Adrenal gland (tissue), 12 donors: ENCODE measurements around the gene ZNF618. TPM values are rescaled to one million over a fixed set of nuclear protein-coding genes. Genes with fewer than 3 reads are reported as not detected.

Experiments used
- DNase-seq, 7 donors: peaks; one replicate each; pipeline ENCODE4 v3.0.0-alpha.2; 2019 to 2020
- H3K27ac ChIP-seq, 5 donors: fragments of 200-600 bp; sonication (generic) in 4 of 5; 1 replicate in 3 of 5; 2 replicates in 2 of 5; pipeline versions ENCODE4 v1.5.1 to v1.8.0; 2016 to 2020; ENCODE audit warnings: mild to moderate bottlenecking in 1 of 5
- H3K27me3 ChIP-seq: fragments of 200-600 bp; 2 replicates; pipeline ENCODE4 v1.8.0; 2021
- H3K36me3 ChIP-seq, 2 donors: fragments of 200-600 bp; replicated peaks in 1 of 2; 1 replicate in 1 of 2; 2 replicates in 1 of 2; pipeline versions ENCODE4 v1.5.1 to v1.8.0; 2018 to 2022
- H3K4me1 ChIP-seq, 2 donors: fragments of 200-600 bp; replicated peaks in 1 of 2; 1 replicate in 1 of 2; 2 replicates in 1 of 2; pipeline versions ENCODE4 v1.5.1 to v1.8.0; 2018 to 2021
- H3K4me3 ChIP-seq, 4 donors: fragments of 200-600 bp; sonication (generic) in 3 of 4; one replicate each; pipeline ENCODE4 v1.5.1; 2016 to 2018
- H3K9me3 ChIP-seq, 3 donors: fragments of 200-600 bp; sonication (generic) in 1 of 3; replicated peaks in 1 of 3; 1 replicate in 2 of 3; 2 replicates in 1 of 3; pipeline versions ENCODE4 v1.5.1 to v1.8.0; 2016 to 2021
- POLR2A ChIP-seq, 2 donors: fragments of 450-650 bp; IDR thresholded peaks; one replicate each; pipeline ENCODE4 v1.6.1; 2017; ENCODE audit warnings: antibody characterized with exemption in 2 of 2, mild to moderate bottlenecking in 2 of 2, moderate library complexity in 1 of 2
- WGBS, 4 donors: extraction: QIAGEN DNeasy Blood & Tissue Kit in 2 of 4; methylation state at CpG; one replicate each; pipeline versions ENCODE4 v1.1.5 to v1.1.7; 2013 to 2017; 5-methylcytosine and 5-hydroxymethylcytosine counted together
- intact Hi-C, 2 donors: fragments of 100-400 bp; cut with DNase I; formaldehyde crosslinking; loops; one replicate each; pipeline versions ENCODE4 v1.14.1 to v1.15.0; 2022 to 2023
- polyA plus RNA-seq, 3 donors: library from polyadenylated mRNA; stranded (reverse); fragments of 200-250 nt in 2 of 3; fragments of 350-450 nt in 1 of 3; fragmentation: Illumina TruSeq in 1 of 3; extraction: RNeasy Lipid Tissue Mini Kit (QIAGEN cat#74804) in 1 of 3; gene quantifications; one replicate each; pipeline ENCODE4 v1.2.3, GENCODE V29; 2013 to 2014
- total RNA-seq, 9 donors: library from RNA; depleted of rRNA in 4 of 9; stranded (reverse); fragments of >200 nt in 4 of 9; fragments of 120-200 nt in 1 of 9; fragmentation: NEBNext Ultra II Directional in 1 of 9; extraction: Animal tissue kit (Norgen Biotek cat#: 25700) in 1 of 9; gene quantifications; one replicate each; pipeline versions ENCODE4 v1.1.0 to v1.2.4, GENCODE V29; 2013 to 2023
- TF ChIP-seq, protein P1 (sequence below), 6 experiments: fragments of 450-650 bp in 4 of 6; fragments of 200-600 bp in 2 of 6; sonication (generic) in 1 of 6; IDR thresholded peaks; 1 replicate in 5 of 6; 2 replicates in 1 of 6; pipeline versions ENCODE4 v1.5.1 to v1.8.0; 2016 to 2021; ENCODE audit warnings: antibody characterized with exemption in 6 of 6, mild to moderate bottlenecking in 2 of 6, moderate library complexity in 1 of 6
- donor health status: healthy with polysubstance abuse.
- donor health status: Bipolar disorder and iron deficiency.
- donor health status: DM: yes; HTN: yes; CAD: no.
- donor health status: DM: no; HTN: no; CAD: no.
- donor health status: DM: no; HTN: no; CAD: no.
- donor health status: DM: yes; HTN: yes; CAD: no.

ZNF618 gene
- total and polyA plus RNA-seq, 12 donors: 4.5 to 21.3 (median 9.9) TPM

DNA sequence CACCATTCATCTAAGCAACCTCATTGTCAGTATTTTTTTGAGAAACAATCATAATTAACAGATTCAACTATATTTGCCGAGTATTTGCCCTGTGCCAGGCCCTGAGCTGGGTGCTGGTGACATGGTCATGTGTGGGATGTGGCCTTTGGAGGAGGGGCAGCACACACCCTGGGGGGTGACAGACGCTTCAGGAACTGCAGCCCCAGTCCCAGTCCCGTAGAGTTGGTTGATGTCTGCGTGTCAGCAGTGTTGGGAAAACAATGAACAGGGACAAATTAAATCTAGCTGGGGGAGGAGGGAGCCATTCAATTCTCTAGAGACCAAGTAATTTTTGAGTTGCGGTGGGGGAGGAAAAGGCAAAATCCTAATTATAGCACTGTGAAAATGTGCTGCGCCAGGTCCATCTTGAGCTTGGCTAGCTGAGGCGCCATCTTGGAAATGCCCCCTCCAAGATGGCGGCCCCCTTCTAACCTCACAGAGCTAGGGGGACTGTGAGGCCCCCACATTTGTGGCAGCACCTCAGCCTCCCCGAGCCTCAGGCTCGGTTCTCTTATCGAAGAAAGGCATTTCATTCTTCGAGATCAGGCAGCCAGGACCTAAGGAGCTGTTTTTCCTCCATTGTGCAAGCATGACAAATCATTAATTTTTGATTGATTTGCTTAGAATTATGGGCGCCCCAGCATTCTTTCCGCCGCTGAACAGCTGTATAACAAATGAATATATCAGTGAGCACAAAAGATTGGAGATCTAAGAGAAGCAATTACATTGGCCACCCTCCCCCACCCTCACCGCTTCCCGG, 87.8 kb downstream of the ZNF618 start:
- Histone ChIP-seq H3K4me3 (no peak overlapping the region), H3K4me1 (peaks cover 0 to 16% of the 10 kb centered on the region in 2 donors), H3K27ac (no peak overlapping the region), H3K36me3 (no peaks in the 10 kb centered on the region), H3K27me3 (no peaks in the 10 kb centered on the region), H3K9me3 (no peaks in the 10 kb centered on the region)
- intact Hi-C loops: loop anchor here in 1 of 2 donors (10.0 kb wide), 1 partner anchor 159 kb away; no protein-coding TSS in a partner anchor
- no peak for TF ChIP-seq POLR2A (IDR thresholded peaks at IDR 0.05)
- TF ChIP-seq, protein P1, sequence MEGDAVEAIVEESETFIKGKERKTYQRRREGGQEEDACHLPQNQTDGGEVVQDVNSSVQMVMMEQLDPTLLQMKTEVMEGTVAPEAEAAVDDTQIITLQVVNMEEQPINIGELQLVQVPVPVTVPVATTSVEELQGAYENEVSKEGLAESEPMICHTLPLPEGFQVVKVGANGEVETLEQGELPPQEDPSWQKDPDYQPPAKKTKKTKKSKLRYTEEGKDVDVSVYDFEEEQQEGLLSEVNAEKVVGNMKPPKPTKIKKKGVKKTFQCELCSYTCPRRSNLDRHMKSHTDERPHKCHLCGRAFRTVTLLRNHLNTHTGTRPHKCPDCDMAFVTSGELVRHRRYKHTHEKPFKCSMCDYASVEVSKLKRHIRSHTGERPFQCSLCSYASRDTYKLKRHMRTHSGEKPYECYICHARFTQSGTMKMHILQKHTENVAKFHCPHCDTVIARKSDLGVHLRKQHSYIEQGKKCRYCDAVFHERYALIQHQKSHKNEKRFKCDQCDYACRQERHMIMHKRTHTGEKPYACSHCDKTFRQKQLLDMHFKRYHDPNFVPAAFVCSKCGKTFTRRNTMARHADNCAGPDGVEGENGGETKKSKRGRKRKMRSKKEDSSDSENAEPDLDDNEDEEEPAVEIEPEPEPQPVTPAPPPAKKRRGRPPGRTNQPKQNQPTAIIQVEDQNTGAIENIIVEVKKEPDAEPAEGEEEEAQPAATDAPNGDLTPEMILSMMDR (IDR thresholded peaks at IDR 0.05): no peak
- 73 to 88% (median 78%) methylated on average over 17 of the region's 17 CpGs for WGBS, 4 donors
- DNase-seq: peak in 1 of 7 donors; percentile 46

- intact Hi-C loops: loop anchor here in 1 of 2 donors (10.0 kb wide), 1 partner anchor 160 kb away; no protein-coding TSS in a partner anchor
- H3K27me3 ChIP-seq: no peaks in the 10 kb centered on the region
- 57 to 65% (median 61%) methylated on average over 5 of the region's 5 CpGs for WGBS, 4 donors
- H3K36me3 ChIP-seq: no peaks in the 10 kb centered on the region
- peaks cover 0 to 16% of the 10 kb centered on the region in 2 donors for H3K4me1 ChIP-seq
- no peak overlapping the region for H3K27ac ChIP-seq
- no peak overlapping the region for H3K4me3 ChIP-seq
- H3K9me3 ChIP-seq: no peaks in the 10 kb centered on the region
- no peak for DNase-seq
- TF ChIP-seq POLR2A (IDR thresholded peaks at IDR 0.05): no peak
These were observed 88.5 kb downstream of the ZNF618 start for GRCh38 chr9:113964495-113965170.

DNA sequence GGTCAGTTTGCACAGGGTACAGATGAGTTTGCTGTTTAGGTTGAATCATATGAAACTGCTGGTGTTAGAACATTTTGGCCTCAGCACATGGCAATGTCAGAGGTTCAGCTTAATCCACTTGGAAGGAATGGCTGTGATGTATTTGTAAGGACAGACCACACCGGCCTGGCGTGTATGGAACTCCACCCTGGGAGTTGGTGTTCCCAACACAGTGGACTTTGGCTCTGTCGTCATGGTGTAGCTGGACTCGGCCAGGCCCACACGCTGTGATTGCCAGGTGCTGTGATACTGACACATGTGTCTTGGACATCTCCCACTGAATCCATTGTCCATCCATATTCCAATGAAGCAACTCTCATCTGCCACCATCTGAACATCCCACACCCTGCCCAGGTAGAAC, 90.3 kb downstream of the ZNF618 start:
- Histone ChIP-seq H3K9me3 (no peaks in the 10 kb centered on the region), H3K27ac (no peak overlapping the region), H3K4me3 (no peak overlapping the region), H3K27me3 (no peaks in the 10 kb centered on the region), H3K4me1 (peaks cover 0 to 16% of the 10 kb centered on the region in 2 donors), H3K36me3 (no peaks in the 10 kb centered on the region)
- intact Hi-C loops: loop anchor here in 1 of 2 donors (10.0 kb wide), 1 partner anchor 162 kb away; no protein-coding TSS in a partner anchor
- no peak for DNase-seq
- WGBS, 4 donors: 81 to 95% (median 93%) methylated on average over 2 to 5 of the region's 5 CpGs
- no peak for TF ChIP-seq POLR2A (IDR thresholded peaks at IDR 0.05)
- TF ChIP-seq, protein P1 (IDR thresholded peaks at IDR 0.05): no peak

DNA sequence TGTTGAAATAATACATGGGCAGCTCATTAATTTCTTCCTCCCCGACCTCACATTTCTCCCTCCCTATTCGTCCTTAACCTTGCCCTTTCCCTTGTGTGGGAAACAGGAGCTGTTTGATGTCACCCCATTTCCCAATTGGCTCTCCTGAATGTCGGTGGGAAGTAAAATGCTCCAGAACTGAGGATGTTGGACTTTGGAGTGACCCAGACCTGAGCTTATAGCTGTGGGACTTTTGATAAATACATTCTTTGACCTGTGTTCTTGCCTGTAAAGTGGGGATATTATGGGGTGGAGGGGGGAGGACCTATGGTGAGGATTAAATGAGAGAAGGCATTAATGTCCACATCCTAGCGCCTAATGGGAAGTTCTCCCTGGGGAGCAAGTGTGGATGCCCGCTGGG, 91.3 kb downstream of the ZNF618 start:
- Histone ChIP-seq H3K9me3 (no peaks in the 10 kb centered on the region), H3K36me3 (no peaks in the 10 kb centered on the region), H3K4me3 (no peak overlapping the region), H3K27me3 (no peaks in the 10 kb centered on the region), H3K4me1 (peaks cover 0 to 16% of the 10 kb centered on the region in 2 donors), H3K27ac (no peak overlapping the region)
- intact Hi-C loops: loop anchor here in 1 of 2 donors (10.0 kb wide), 1 partner anchor 163 kb away; no protein-coding TSS in a partner anchor
- 54 to 58% (median 56%) methylated on average over 5 of the region's 5 CpGs for WGBS, 4 donors
- no peak for TF ChIP-seq POLR2A (IDR thresholded peaks at IDR 0.05)
- TF ChIP-seq, protein P1 (IDR thresholded peaks at IDR 0.05): no peak
- no peak for DNase-seq
